Fibroblast of lung (primary cell): ENCODE data around the gene RER1. TPM values are rescaled to one million over a fixed set of nuclear protein-coding genes. Genes with fewer than 3 reads are reported as not detected.

Experiments
- DNase-seq, 2 donors: peaks; one replicate each; pipeline versions ENCODE4 v3.0.0 to v3.0.0-alpha.2; 2010; ENCODE audit warnings: low read depth in 2 of 2
- H2AFZ ChIP-seq: 2 replicates; pipeline ENCODE4 v1.5.1; 2012; ENCODE audit warnings: low read length, control low read depth, inconsistent platforms
- H3K27ac ChIP-seq: 2 replicates; pipeline ENCODE4 v1.5.1; 2011; ENCODE audit warnings: low read length, control low read depth; ENCODE audit not compliant: insufficient read depth
- H3K27me3 ChIP-seq: 2 replicates; pipeline ENCODE4 v1.5.1; 2011; ENCODE audit warnings: mild to moderate bottlenecking, low read length; ENCODE audit not compliant: control insufficient read depth, insufficient read depth
- H3K36me3 ChIP-seq: 2 replicates; pipeline ENCODE4 v1.5.1; 2011; ENCODE audit warnings: low read length; ENCODE audit not compliant: control insufficient read depth, insufficient read depth
- H3K4me1 ChIP-seq: 2 replicates; pipeline ENCODE4 v1.5.1; 2011; ENCODE audit warnings: low read length; ENCODE audit not compliant: control insufficient read depth, insufficient read depth; ENCODE audit errors: extremely low read depth
- H3K4me2 ChIP-seq: 2 replicates; pipeline ENCODE4 v1.5.1; 2011; ENCODE audit warnings: low read length, control low read depth; ENCODE audit not compliant: insufficient read depth; ENCODE audit errors: extremely low read depth
- H3K4me3 ChIP-seq, 4 experiments: fragments of 200-600 bp in 1 of 4; sonication (generic) in 1 of 4; replicated peaks in 1 of 4; 2 replicates each; pipeline ENCODE4 v1.5.1; 2011 to 2016; ENCODE audit warnings: low read length in 4 of 4, low read depth in 3 of 4, mild to moderate bottlenecking in 3 of 4, control low read depth in 2 of 4, inconsistent platforms in 1 of 4, mixed read lengths in 1 of 4; ENCODE audit not compliant: insufficient read depth in 1 of 4; ENCODE audit errors: control extremely low read depth in 1 of 4
- H3K79me2 ChIP-seq: 2 replicates; pipeline ENCODE4 v1.5.1; 2012; ENCODE audit warnings: mild to moderate bottlenecking, low read length, inconsistent platforms; ENCODE audit not compliant: control insufficient read depth, insufficient read depth
- H3K9ac ChIP-seq: 2 replicates; pipeline ENCODE4 v1.5.1; 2011; ENCODE audit warnings: mild to moderate bottlenecking, low read length, control low read depth; ENCODE audit not compliant: insufficient read depth
- H3K9me3 ChIP-seq: 2 replicates; pipeline ENCODE4 v1.5.1; 2012; ENCODE audit warnings: low read depth, low read length; ENCODE audit not compliant: control insufficient read depth, insufficient read depth
- H4K20me1 ChIP-seq: 2 replicates; pipeline ENCODE4 v1.5.1; 2011; ENCODE audit warnings: low read length; ENCODE audit not compliant: control insufficient read depth, insufficient read depth; ENCODE audit errors: extremely low read depth
- CTCF ChIP-seq, 2 donors: IDR thresholded peaks in 1 of 2; conservative IDR thresholded peaks in 1 of 2; 1 replicate in 1 of 2; 2 replicates in 1 of 2; pipeline ENCODE4 v1.5.1; 2011 to 2012; ENCODE audit warnings: low read length in 2 of 2, control low read depth in 1 of 2, inconsistent platforms in 1 of 2, low read depth in 1 of 2, mild to moderate bottlenecking in 1 of 2
- EZH2 ChIP-seq: IDR thresholded peaks from 2 replicates; pipeline ENCODE4 v1.5.1; 2012; ENCODE audit warnings: low read length, control low read depth, mild to moderate bottlenecking; ENCODE audit errors: missing control alignments
- polyA plus RNA-seq, 2 donors: library from polyadenylated mRNA; depleted of rRNA in 1 of 2; stranded (reverse) in 1 of 2; unstranded in 1 of 2; fragments of >200 nt; gene quantifications; 2 replicates each; pipeline ENCODE4 v1.2.1, GENCODE V29; 2011 to 2012; ENCODE audit warnings: missing spikeins in 1 of 2
- total RNA-seq: library from RNA; depleted of rRNA; stranded (reverse); fragments of >200 nt; gene quantifications from 2 replicates; pipeline ENCODE4 v1.2.1, GENCODE V29; 2014

The RER1 gene
- total and polyA plus RNA-seq, 2 donors (not counting 1 experiment from before 2014, with no cell fraction given) = 76.1 to 271 TPM

- Histone ChIP-seq H3K36me3 (no peaks in the 10 kb centered on the region), H3K79me2 (no peaks in the 10 kb centered on the region), H3K27ac (no peak overlapping the region), H3K9ac (no peak overlapping the region), H3K27me3 (peaks cover 4% of the 10 kb centered on the region), H2AFZ (no peak overlapping the region), H4K20me1 (no peaks in the 10 kb centered on the region), H3K9me3 (no peaks in the 10 kb centered on the region), H3K4me3 (no peak overlapping the region), H3K4me2 (no peak overlapping the region), H3K4me1 (peaks cover 13% of the 10 kb centered on the region)
- TF ChIP-seq CTCF (conservative IDR thresholded peaks at IDR 0.05 in 1 of 2, IDR thresholded peaks at IDR 0.05 in 1 of 2; ENCODE audit: low read depth in 1 of 2, low read length in 2 of 2) (no peak), EZH2 (no peak)
- DNase-seq = no peak
These were observed 58.2 kb downstream of the RER1 start for GRCh38 chr1:2449636-2450454.

GRCh38 chr1:2451741-2452140, 60.1 kb downstream of the RER1 start:
- DNase-seq = peak; percentile 58 to 87
- H2AFZ ChIP-seq = peak overlapping the region; percentile 10
- H3K27me3 ChIP-seq = no peaks in the 10 kb centered on the region
- H4K20me1 ChIP-seq = no peaks in the 10 kb centered on the region
- H3K27ac ChIP-seq = peak overlapping the region; percentile 64
- H3K36me3 ChIP-seq = no peaks in the 10 kb centered on the region
- no peaks in the 10 kb centered on the region for H3K9me3 ChIP-seq
- TF ChIP-seq CTCF (conservative IDR thresholded peaks at IDR 0.05 in 1 of 2, IDR thresholded peaks at IDR 0.05 in 1 of 2; ENCODE audit: low read depth in 1 of 2, low read length in 2 of 2) (no peak), EZH2 (no peak)
- no peaks in the 10 kb centered on the region for H3K79me2 ChIP-seq
- H3K4me3 ChIP-seq = no peak overlapping the region
- no peak overlapping the region for H3K9ac ChIP-seq
- H3K4me2 ChIP-seq = peak overlapping the region; percentile 51
- peaks cover 13% of the 10 kb centered on the region for H3K4me1 ChIP-seq

- no peaks in the 10 kb centered on the region for H3K27me3 ChIP-seq
- H4K20me1 ChIP-seq = no peaks in the 10 kb centered on the region
- H3K4me3 ChIP-seq = no peak overlapping the region
- peaks cover 13% of the 10 kb centered on the region for H3K4me1 ChIP-seq
- peak overlapping the region; percentile 35 for H3K4me2 ChIP-seq
- no peaks in the 10 kb centered on the region for H3K36me3 ChIP-seq
- peak; percentile 8 to 16 for DNase-seq
- H3K79me2 ChIP-seq = no peaks in the 10 kb centered on the region
- H3K9ac ChIP-seq = no peak overlapping the region
- no peak overlapping the region for H2AFZ ChIP-seq
- TF ChIP-seq CTCF (conservative IDR thresholded peaks at IDR 0.05 in 1 of 2, IDR thresholded peaks at IDR 0.05 in 1 of 2; ENCODE audit: low read depth in 1 of 2, low read length in 2 of 2) (no peak), EZH2 (no peak)
- H3K27ac ChIP-seq = peak overlapping the region; percentile 64
- H3K9me3 ChIP-seq = no peaks in the 10 kb centered on the region
These were observed 60.7 kb downstream of the RER1 start for GRCh38 chr1:2452201-2452931.
